ENCODE results near the gene C16orf92.
"Not testable (repeated sequence)": the region's sequence is repeated elsewhere in the genome, so short reads cannot be mapped to it uniquely, and the experiment has no call there.

The C16orf92 gene

DNA sequence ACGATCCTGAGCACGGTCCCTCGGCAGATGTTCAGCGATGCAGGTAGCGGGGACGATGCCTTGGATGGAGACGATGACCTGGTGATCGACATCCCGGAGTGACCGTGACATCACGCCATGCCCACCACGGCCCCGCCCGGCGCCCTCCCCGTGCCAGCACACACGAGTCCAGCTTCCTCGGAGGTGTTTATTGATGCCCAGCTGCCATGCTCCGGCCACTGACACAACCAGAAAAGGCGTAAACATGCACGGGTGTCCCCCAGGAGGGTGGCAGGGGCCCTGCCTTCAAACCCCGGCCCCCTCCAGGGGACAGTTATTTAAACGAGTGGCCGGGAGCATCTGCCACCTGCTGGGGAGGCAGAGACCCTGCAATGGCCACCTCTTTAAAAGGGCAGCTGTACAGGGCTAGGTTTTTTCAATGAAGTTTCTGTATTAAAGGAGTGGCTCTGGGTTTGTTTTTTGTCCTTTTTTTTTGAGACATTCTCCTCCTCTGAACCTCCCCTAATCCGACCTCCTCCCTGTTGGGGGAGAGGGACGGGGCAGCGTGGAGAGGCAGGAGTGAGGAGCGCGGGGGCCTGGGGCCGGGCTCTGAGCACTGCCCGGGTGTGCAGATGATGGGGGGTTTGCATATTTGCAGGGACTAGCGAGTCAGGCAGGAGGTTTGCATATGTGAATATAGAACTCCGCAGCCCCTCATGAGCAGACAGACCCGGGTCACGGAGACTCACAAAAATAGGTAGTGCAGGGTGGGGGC is 17.5 kb upstream of the C16orf92 start:
- no peak for DNase-seq (ENCODE audit: low read depth)

GRCh38 chr16:30006095-30006473 is 16.9 kb upstream of the C16orf92 start:
- no peak for DNase-seq (ENCODE audit: low read depth)

DNA sequence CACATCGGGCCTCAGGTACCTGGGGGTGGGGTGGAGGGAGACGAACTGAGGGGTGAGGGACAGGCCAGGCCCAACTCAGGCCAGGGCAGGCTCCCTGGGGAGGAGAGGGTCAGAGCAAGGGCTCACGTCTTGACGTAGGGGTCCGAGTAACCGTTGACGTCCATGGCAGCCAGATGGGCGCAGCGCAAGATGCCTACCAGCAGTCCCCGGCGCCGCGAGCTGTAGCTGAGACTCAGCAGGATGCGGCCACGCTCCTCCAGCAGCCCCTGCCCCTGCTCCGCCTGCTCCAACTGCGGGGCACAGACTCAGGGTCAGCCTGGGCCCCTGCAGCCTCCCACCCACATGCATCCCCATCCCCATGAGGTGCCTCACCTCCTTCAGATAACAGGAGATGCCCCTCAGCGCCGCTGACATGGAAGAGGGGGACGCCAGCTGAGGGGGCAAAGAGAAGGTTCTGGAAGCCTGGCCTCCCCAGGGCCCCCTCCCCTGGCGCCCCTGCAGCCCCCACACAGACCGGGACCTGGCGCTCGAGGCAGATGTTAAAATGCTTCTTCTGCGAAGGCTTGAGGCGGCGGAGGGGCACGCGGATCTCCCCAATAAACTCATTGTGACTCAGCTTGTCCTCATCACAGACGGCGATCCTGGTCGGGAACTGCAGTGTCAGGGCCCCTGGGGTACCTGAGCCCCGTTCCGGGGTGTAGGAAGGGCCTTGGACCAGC is 16.2 kb upstream of the C16orf92 start:
- no peak for DNase-seq (ENCODE audit: low read depth)

DNA sequence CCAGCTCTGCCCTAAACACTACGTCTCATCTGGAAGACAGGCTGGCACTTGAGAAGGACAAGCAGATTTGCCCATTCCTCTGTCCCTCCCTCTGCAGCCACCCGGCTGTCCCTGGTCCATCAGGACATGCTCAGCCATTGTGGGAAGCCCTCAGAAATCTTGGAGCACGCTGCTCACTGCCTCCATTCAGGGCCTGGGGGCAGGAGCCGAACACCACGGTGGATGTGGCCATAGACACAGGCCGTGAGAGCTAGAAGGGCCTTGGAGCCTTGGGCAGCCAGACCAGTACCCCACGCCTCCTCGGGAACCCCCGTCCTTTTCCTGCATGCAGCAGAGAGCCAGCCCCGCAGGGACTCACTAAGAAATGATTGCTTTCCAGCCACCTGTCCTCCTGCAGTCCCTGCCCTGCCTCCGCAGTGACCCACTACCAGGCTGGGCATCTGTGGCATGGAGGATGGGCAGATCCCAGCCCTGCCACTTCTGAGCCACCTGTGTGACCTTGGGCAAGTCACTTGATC is 15.6 kb upstream of the C16orf92 start:
- DNase-seq (ENCODE audit: low read depth) = no peak

GRCh38 chr16:30009085-30009862 is 13.7 kb upstream of the C16orf92 start:
- DNase-seq (ENCODE audit: low read depth) = no peak

- no peak for DNase-seq (ENCODE audit: low read depth)
Observed at GRCh38 chr16:30009990-30010843, 12.8 kb upstream of the C16orf92 start.

DNA sequence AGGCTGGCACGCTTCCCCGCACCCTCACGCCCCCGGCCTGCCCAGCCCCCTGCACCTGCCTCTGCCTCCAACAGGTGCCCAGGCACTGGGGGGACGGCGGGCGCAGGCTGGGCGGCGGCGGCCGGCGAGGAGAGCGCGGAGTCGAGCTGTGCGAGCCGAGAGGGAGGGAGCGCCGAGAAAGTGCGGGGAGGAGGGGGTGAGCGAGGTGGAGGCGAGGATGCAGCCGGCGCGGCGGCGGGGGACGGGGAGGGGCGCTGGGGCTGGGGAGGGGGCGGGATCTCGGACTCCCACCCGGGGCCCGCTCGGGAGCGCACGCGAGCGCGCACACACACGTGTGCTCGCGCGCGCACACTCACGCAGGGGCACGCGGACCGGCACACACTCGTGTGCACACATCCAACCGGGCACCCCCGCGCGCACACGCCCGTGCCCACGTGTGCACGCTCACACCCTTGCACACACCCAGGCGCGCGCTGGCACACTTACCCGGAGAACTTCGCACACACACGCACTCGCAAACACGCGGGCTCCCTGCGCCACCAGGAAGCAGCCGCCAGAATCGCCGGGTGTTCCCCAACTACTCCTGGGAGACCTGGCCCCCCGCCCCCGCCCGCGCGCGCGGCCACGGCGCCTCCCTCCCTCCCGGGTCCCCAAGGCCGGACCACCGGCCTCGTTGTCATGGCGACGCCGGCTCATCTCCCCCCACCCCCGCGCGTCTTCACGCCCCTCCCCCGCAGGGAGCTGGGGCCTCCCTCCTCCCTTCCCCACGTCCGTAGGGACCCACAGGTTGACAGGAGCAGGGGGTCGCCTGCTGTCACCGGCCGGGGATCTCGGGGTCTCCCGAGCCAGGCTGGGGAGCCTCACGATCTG is 11.9 kb upstream of the C16orf92 start, which contains the start of gene DOC2A:
TSS of gene DOC2A (minus strand) at position 184 of the 870 bp plus-strand sequence. CDS start 805 bp downstream, outside the sequence.
- no peak for DNase-seq (ENCODE audit: low read depth)

GRCh38 chr16:30011714-30012504 is 11.1 kb upstream of the C16orf92 start:
- DNase-seq (ENCODE audit: low read depth) = no peak

- DNase-seq (ENCODE audit: low read depth) = not testable (repeated sequence)
Observed at GRCh38 chr16:30012598-30012997, 10.4 kb upstream of the C16orf92 start.

DNA sequence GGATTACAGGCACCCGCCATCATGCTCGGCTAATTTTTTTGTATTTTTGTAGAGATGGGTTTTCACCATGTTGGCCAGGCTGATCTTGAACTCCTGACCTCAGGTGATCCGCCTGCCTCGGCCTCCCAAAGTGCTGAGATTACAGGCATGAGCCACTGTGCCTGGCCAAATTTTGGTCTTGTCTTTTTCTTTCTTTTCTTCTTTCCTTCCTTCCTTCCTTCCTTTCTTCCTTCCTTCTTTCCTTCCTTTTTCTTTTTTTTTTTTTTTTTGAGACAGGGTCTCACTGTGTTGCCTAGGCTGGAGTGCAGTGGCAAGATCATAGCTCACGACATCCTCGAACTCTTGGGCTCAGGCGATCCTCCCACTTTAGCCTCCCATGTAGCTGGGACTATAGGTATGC is 7.5 kb upstream of the C16orf92 start:
- not testable (repeated sequence) for DNase-seq (ENCODE audit: low read depth)

DNA sequence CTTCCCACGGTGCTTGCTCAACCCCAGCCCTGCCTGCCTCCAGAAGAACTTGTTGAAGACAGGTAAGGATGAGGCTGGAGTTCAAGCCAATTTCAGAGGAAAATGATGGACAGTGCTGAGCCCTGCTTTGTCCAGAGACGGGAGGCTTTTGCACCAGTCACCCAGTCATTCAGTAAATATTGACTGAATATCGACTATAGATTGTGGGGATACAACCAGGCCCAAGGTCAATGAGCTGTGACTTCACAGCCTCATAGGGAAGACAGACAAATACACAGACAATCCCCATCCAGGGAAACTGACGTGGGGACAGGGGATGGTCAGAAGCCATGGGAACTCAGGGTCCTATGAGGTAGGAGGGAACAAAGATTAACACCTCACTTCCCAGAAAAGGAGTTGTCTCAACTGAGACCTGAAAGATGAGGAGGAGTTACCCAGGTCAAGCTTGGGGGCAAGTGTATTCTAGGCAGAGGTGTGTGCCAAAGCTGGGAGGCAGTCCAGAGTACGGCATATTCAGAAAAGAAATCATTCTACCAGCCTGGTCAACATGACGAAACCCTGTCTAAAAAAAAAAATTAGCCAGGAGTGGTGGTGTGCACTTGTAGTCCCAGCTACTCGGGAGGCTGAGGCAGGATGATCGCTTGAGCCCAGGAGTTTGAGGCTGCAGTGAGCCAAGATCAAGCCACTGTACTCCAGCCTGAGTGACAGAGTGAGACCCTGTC is 6.3 kb upstream of the C16orf92 start:
- no peak for DNase-seq (ENCODE audit: low read depth)

GRCh38 chr16:30017277-30017656 is 5.7 kb upstream of the C16orf92 start:
- no peak for DNase-seq (ENCODE audit: low read depth)

GRCh38 chr16:30017937-30018336 is 5.1 kb upstream of the C16orf92 start:
- not testable (repeated sequence) for DNase-seq (ENCODE audit: low read depth)

DNA sequence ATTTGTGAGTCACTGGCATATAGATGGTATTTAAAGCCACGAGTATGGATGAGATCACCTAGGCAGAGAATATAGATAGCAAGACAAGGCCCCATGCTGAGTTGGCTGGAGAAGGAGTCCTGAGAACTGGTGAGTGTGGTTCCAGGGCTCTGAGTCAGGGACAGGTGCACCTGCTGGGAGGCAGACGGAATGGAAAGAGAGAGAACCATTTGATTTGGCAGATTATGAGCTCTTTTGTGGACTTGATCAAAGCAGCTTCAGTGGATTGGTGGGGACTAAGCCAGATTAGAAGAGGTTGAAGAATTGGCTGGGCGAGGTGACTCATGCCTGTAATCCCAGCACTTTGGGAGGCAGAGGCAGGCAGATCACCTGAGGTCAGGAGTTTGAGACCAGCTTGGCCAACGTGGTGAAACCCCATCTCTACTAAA is 4.3 kb upstream of the C16orf92 start:
- no peak for DNase-seq (ENCODE audit: low read depth)

- no peak for DNase-seq (ENCODE audit: low read depth)
Observed at GRCh38 chr16:30023586-30023985, 588 bp downstream of the C16orf92 start.

GRCh38 chr16:30024451-30024850 is 1.5 kb downstream of the C16orf92 start:
- no peak for DNase-seq (ENCODE audit: low read depth)

DNA sequence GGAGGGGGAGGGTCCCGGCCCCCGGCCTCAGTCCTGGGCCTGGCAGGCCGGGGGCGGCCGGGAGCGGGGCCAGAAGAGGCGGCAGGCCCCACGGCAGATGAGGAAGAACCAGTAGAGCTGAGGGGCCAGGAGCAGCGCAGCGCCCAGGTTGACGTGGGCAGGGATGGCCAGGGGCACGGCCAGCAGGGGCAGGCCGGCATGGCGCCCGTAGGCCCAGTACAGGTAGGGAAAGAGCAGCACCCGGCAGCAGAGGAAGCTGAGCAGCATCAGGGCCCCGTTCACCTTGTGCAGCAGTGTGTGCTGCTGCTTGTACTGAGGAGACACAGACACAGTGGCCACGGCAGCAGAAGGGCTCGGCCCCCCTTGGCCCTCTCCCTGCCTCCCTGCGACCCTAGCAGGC is 2.2 kb downstream of the C16orf92 start:
- no peak for DNase-seq (ENCODE audit: low read depth)

- DNase-seq (ENCODE audit: low read depth) = no peak
Observed at GRCh38 chr16:30025574-30025973, 2.6 kb downstream of the C16orf92 start.

DNA sequence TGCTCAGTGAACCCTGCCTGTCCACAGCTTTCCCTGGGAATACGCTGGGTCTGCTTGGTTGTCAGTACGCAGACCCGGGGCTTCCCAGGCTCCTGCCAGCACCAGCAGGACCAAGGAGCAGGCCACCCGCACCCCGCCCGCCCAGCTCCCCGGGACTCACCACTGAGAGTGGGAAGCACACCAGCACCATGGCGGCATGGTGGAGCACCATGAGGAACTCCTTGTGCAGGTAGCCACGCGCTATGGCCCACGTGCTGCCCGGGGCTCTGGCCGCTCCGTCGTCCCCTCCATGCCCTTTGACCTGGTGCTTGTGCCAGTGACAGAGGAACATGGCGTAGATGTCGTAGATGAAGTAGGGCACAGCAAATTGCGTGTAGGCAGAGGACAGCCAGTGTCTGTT is 3.5 kb downstream of the C16orf92 start:
- no peak for DNase-seq (ENCODE audit: low read depth)
